Measurements from ENCODE around the gene GAB1. TPM values are rescaled to one million over a fixed set of nuclear protein-coding genes. Genes with fewer than 3 reads are reported as not detected.

Gene GAB1

GRCh38 chr4:143514901-143515300 lies 178.2 kb downstream of the GAB1 start:
- Histone ChIP-seq H3K9ac (ENCODE audit: low read length) (peak overlapping the region; percentile 94), H3K4me3 (ENCODE audit: low read length) (peak overlapping the region; percentile 63), H3K23ac (ENCODE audit: low read length) (no peak overlapping the region), H2AK5ac (ENCODE audit: low read length) (no peak overlapping the region), H3K27ac (ENCODE audit: low read depth, low read length) (no peak overlapping the region), H2BK15ac (replicated peaks; ENCODE audit: low read depth) (no peak overlapping the region), H3K36me3 (ENCODE audit: control insufficient read depth, insufficient read depth, low read length) (peaks cover 1% of the 10 kb centered on the region), H3K18ac (ENCODE audit: low read length) (no peak overlapping the region), H3K4me2 (ENCODE audit: low read length) (peak overlapping the region; percentile 67), H3K27me3 (ENCODE audit: insufficient read depth, low read length, poor library complexity) (no peaks in the 10 kb centered on the region), H3K79me1 (ENCODE audit: low read length) (peaks cover 5% of the 10 kb centered on the region), H3K56ac (ENCODE audit: low read length) (peak overlapping the region; percentile 98), H2BK5ac (ENCODE audit: low read length) (no peak overlapping the region), H4K5ac (ENCODE audit: low read length) (no peak overlapping the region), H4K8ac (ENCODE audit: low read depth, low read length) (no peak overlapping the region), H3K4me1 (ENCODE audit: control insufficient read depth, low read depth, low read length) (no peaks in the 10 kb centered on the region), H3K79me2 (ENCODE audit: control insufficient read depth, insufficient read depth, low read length) (peaks cover 36% of the 10 kb centered on the region), H3K4ac (ENCODE audit: low read depth, low read length) (no peak overlapping the region), H2BK120ac (ENCODE audit: low read depth, low read length) (no peak overlapping the region)
- no CpG with 5 or more reads among the region's 5 CpGs for WGBS (ENCODE audit: extremely low coverage, insufficient coverage, low lambda C conversion rate)
- no peak for DNase-seq

GRCh38 chr4:143515905-143516304 lies 179.2 kb downstream of the GAB1 start:
- no peak overlapping the region for H3K56ac ChIP-seq (ENCODE audit: low read length)
- no peak overlapping the region for H2BK15ac ChIP-seq (replicated peaks; ENCODE audit: low read depth)
- no peak overlapping the region for H3K4me2 ChIP-seq (ENCODE audit: low read length)
- no peak overlapping the region for H3K4ac ChIP-seq (ENCODE audit: low read depth, low read length)
- no peak for DNase-seq
- H3K79me1 ChIP-seq (ENCODE audit: low read length): peaks cover 5% of the 10 kb centered on the region
- no peak overlapping the region for H3K4me3 ChIP-seq (ENCODE audit: low read length)
- H2BK120ac ChIP-seq (ENCODE audit: low read depth, low read length): no peak overlapping the region
- no peak overlapping the region for H3K9ac ChIP-seq (ENCODE audit: low read length)
- H3K4me1 ChIP-seq (ENCODE audit: control insufficient read depth, low read depth, low read length): no peaks in the 10 kb centered on the region
- no peak overlapping the region for H3K23ac ChIP-seq (ENCODE audit: low read length)
- H2AK5ac ChIP-seq (ENCODE audit: low read length): no peak overlapping the region
- peaks cover 38% of the 10 kb centered on the region for H3K79me2 ChIP-seq (ENCODE audit: control insufficient read depth, insufficient read depth, low read length)
- H4K5ac ChIP-seq (ENCODE audit: low read length): no peak overlapping the region
- H3K27ac ChIP-seq (ENCODE audit: low read depth, low read length): no peak overlapping the region
- H2BK5ac ChIP-seq (ENCODE audit: low read length): no peak overlapping the region
- H3K27me3 ChIP-seq (ENCODE audit: insufficient read depth, low read length, poor library complexity): no peaks in the 10 kb centered on the region
- no peak overlapping the region for H3K18ac ChIP-seq (ENCODE audit: low read length)
- H3K36me3 ChIP-seq (ENCODE audit: control insufficient read depth, insufficient read depth, low read length): peaks cover 1% of the 10 kb centered on the region
- H4K8ac ChIP-seq (ENCODE audit: low read depth, low read length): no peak overlapping the region

- H4K5ac ChIP-seq (ENCODE audit: low read length): no peak overlapping the region
- no peak overlapping the region for H4K8ac ChIP-seq (ENCODE audit: low read depth, low read length)
- peaks cover 5% of the 10 kb centered on the region for H3K79me1 ChIP-seq (ENCODE audit: low read length)
- no peaks in the 10 kb centered on the region for H3K27me3 ChIP-seq (ENCODE audit: insufficient read depth, low read length, poor library complexity)
- H3K79me2 ChIP-seq (ENCODE audit: control insufficient read depth, insufficient read depth, low read length): peaks cover 42% of the 10 kb centered on the region
- no peak for DNase-seq
- no peak overlapping the region for H3K18ac ChIP-seq (ENCODE audit: low read length)
- H3K36me3 ChIP-seq (ENCODE audit: control insufficient read depth, insufficient read depth, low read length): peaks cover 1% of the 10 kb centered on the region
- H3K4me3 ChIP-seq (ENCODE audit: low read length): no peak overlapping the region
- H2BK15ac ChIP-seq (replicated peaks; ENCODE audit: low read depth): no peak overlapping the region
- H2AK5ac ChIP-seq (ENCODE audit: low read length): no peak overlapping the region
- no peak overlapping the region for H3K4ac ChIP-seq (ENCODE audit: low read depth, low read length)
- no peaks in the 10 kb centered on the region for H3K4me1 ChIP-seq (ENCODE audit: control insufficient read depth, low read depth, low read length)
- no peak overlapping the region for H3K9ac ChIP-seq (ENCODE audit: low read length)
- H3K23ac ChIP-seq (ENCODE audit: low read length): no peak overlapping the region
- no peak overlapping the region for H3K4me2 ChIP-seq (ENCODE audit: low read length)
- no peak overlapping the region for H3K56ac ChIP-seq (ENCODE audit: low read length)
- no CpG with 5 or more reads among the region's 2 CpGs for WGBS (ENCODE audit: extremely low coverage, insufficient coverage, low lambda C conversion rate)
- H2BK120ac ChIP-seq (ENCODE audit: low read depth, low read length): no peak overlapping the region
- H3K27ac ChIP-seq (ENCODE audit: low read depth, low read length): no peak overlapping the region
- H2BK5ac ChIP-seq (ENCODE audit: low read length): no peak overlapping the region
These were observed 181.1 kb downstream of the GAB1 start for GRCh38 chr4:143517764-143518163.

Small RNAs within 50 kb of the gene (small RNA-seq; reads per million reads assigned to genes)
- 7.3 reads per million, percentile 80 among the genes with 10 or more reads in this experiment for gene MIR3139 (ENCODE audit: insufficient read depth)
- not detected for gene RF00019 (ENCODE audit: insufficient read depth)

Data from mesendoderm (in vitro differentiated cells).